Measurements from ENCODE around the gene SPATA16.

The SPATA16 gene

GRCh38 chr3:172846706-172847105 lies 294.3 kb downstream of the SPATA16 start:
- TF ChIP-seq TCF4 (CRISPR knock-in tag; IDR thresholded peaks at IDR 0.05; ENCODE audit: borderline replicate concordance) = no peak
- TF ChIP-seq PPARA (CRISPR knock-in tag; IDR thresholded peaks at IDR 0.05; ENCODE audit: borderline replicate concordance) = no peak
- TF ChIP-seq, protein P1, sequence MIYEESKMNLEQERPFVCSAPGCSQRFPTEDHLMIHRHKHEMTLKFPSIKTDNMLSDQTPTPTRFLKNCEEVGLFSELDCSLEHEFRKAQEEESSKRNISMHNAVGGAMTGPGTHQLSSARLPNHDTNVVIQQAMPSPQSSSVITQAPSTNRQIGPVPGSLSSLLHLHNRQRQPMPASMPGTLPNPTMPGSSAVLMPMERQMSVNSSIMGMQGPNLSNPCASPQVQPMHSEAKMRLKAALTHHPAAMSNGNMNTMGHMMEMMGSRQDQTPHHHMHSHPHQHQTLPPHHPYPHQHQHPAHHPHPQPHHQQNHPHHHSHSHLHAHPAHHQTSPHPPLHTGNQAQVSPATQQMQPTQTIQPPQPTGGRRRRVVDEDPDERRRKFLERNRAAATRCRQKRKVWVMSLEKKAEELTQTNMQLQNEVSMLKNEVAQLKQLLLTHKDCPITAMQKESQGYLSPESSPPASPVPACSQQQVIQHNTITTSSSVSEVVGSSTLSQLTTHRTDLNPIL (CRISPR knock-in tag; IDR thresholded peaks at IDR 0.05; ENCODE audit: low read depth) = no peak
- no peak for TF ChIP-seq RARB (CRISPR knock-in tag; IDR thresholded peaks at IDR 0.05)
- peak; percentile 92 for TF ChIP-seq ZFP3 (CRISPR knock-in tag; IDR thresholded peaks at IDR 0.05)
- ATAC-seq = no peak

DNA sequence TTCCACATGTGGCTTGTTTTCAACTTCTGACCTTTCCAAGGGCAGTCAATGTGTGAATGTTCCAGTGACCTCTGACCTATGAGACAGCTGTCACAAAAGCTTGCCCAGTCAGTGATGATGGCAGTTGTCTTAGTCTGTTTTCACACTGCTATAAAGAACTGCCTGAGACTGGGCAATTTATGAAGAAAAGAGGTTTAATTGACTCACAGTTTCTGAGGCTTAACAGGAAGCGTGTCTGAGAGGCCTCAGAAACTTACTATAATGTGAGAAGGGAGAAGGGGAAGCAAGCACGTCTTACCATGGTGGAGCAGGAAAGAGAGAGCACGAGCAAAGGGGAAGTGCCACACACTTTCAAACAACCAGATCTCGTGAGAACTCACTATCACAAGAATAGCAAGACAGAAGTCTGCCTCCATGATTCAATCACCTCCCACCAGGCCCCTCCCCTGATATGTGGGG lies 294.9 kb downstream of the SPATA16 start:
- no peak for ATAC-seq

GRCh38 chr3:172844428-172844827 lies 296.6 kb downstream of the SPATA16 start:
- no peak for ATAC-seq
- TF ChIP-seq ZNF565 (CRISPR knock-in tag; conservative IDR thresholded peaks at IDR 0.05; ENCODE audit: low read depth) (no peak), ISL1 (CRISPR knock-in tag; IDR thresholded peaks at IDR 0.05) (peak; percentile 75), OSR1 (CRISPR knock-in tag; IDR thresholded peaks at IDR 0.05) (no peak), ZNF8 (CRISPR knock-in tag; IDR thresholded peaks at IDR 0.05) (no peak), ZNF70 (CRISPR knock-in tag; IDR thresholded peaks at IDR 0.05) (no peak), ARNTL (CRISPR knock-in tag; IDR thresholded peaks at IDR 0.05; ENCODE audit: borderline replicate concordance, low read depth) (no peak), POU6F1 (CRISPR knock-in tag; IDR thresholded peaks at IDR 0.05; ENCODE audit: borderline replicate concordance, low read depth) (no peak), TCF4 (CRISPR knock-in tag; IDR thresholded peaks at IDR 0.05; ENCODE audit: borderline replicate concordance) (peak; percentile 67), GLIS3 (CRISPR knock-in tag; IDR thresholded peaks at IDR 0.05) (no peak), ZFP3 (CRISPR knock-in tag; IDR thresholded peaks at IDR 0.05) (no peak), SNAI2 (CRISPR knock-in tag; IDR thresholded peaks at IDR 0.05) (peak; percentile 59), ESRRG (CRISPR knock-in tag; IDR thresholded peaks at IDR 0.05) (no peak), ZFP30 (CRISPR knock-in tag; IDR thresholded peaks at IDR 0.05) (no peak), BACH2 (CRISPR knock-in tag; IDR thresholded peaks at IDR 0.05; ENCODE audit: borderline replicate concordance) (no peak), CSRNP3 (CRISPR knock-in tag; IDR thresholded peaks at IDR 0.05) (no peak), RARB (CRISPR knock-in tag; IDR thresholded peaks at IDR 0.05) (no peak), CSDC2 (CRISPR knock-in tag; IDR thresholded peaks at IDR 0.05) (no peak), TOX (CRISPR knock-in tag; IDR thresholded peaks at IDR 0.05; ENCODE audit: borderline replicate concordance) (no peak), PPARA (CRISPR knock-in tag; IDR thresholded peaks at IDR 0.05; ENCODE audit: borderline replicate concordance) (no peak), ZC3H10 (CRISPR knock-in tag; IDR thresholded peaks at IDR 0.05) (no peak)
- TF ChIP-seq, protein P2, sequence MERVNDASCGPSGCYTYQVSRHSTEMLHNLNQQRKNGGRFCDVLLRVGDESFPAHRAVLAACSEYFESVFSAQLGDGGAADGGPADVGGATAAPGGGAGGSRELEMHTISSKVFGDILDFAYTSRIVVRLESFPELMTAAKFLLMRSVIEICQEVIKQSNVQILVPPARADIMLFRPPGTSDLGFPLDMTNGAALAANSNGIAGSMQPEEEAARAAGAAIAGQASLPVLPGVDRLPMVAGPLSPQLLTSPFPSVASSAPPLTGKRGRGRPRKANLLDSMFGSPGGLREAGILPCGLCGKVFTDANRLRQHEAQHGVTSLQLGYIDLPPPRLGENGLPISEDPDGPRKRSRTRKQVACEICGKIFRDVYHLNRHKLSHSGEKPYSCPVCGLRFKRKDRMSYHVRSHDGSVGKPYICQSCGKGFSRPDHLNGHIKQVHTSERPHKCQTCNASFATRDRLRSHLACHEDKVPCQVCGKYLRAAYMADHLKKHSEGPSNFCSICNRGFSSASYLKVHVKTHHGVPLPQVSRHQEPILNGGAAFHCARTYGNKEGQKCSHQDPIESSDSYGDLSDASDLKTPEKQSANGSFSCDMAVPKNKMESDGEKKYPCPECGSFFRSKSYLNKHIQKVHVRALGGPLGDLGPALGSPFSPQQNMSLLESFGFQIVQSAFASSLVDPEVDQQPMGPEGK (CRISPR knock-in tag; IDR thresholded peaks at IDR 0.05; ENCODE audit: borderline replicate concordance) = no peak
- TF ChIP-seq, protein P1 (CRISPR knock-in tag; IDR thresholded peaks at IDR 0.05; ENCODE audit: low read depth) = no peak
- TF ChIP-seq, protein P3, sequence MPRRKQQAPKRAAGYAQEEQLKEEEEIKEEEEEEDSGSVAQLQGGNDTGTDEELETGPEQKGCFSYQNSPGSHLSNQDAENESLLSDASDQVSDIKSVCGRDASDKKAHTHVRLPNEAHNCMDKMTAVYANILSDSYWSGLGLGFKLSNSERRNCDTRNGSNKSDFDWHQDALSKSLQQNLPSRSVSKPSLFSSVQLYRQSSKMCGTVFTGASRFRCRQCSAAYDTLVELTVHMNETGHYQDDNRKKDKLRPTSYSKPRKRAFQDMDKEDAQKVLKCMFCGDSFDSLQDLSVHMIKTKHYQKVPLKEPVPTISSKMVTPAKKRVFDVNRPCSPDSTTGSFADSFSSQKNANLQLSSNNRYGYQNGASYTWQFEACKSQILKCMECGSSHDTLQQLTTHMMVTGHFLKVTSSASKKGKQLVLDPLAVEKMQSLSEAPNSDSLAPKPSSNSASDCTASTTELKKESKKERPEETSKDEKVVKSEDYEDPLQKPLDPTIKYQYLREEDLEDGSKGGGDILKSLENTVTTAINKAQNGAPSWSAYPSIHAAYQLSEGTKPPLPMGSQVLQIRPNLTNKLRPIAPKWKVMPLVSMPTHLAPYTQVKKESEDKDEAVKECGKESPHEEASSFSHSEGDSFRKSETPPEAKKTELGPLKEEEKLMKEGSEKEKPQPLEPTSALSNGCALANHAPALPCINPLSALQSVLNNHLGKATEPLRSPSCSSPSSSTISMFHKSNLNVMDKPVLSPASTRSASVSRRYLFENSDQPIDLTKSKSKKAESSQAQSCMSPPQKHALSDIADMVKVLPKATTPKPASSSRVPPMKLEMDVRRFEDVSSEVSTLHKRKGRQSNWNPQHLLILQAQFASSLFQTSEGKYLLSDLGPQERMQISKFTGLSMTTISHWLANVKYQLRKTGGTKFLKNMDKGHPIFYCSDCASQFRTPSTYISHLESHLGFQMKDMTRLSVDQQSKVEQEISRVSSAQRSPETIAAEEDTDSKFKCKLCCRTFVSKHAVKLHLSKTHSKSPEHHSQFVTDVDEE (CRISPR knock-in tag; IDR thresholded peaks at IDR 0.05) = no peak

More for the DNA sequence above, 294.9 kb downstream of the SPATA16 start:
- TF ChIP-seq, protein P2 (CRISPR knock-in tag; IDR thresholded peaks at IDR 0.05; ENCODE audit: borderline replicate concordance) = no peak
- TF ChIP-seq ZC3H10 (CRISPR knock-in tag; IDR thresholded peaks at IDR 0.05) = no peak

Measured in SK-N-SH treated with all-trans-retinoic acid at 6 μM for 48 hours (cell line).